ENCODE measurements around the gene APOC3. TPM values are rescaled to one million over a fixed set of nuclear protein-coding genes. Genes with fewer than 3 reads are reported as not detected.

APOC3 gene
- total and polyA plus RNA-seq, 2 of the 4 experiments (the other 2 are of a cell fraction), result not detected

DNA sequence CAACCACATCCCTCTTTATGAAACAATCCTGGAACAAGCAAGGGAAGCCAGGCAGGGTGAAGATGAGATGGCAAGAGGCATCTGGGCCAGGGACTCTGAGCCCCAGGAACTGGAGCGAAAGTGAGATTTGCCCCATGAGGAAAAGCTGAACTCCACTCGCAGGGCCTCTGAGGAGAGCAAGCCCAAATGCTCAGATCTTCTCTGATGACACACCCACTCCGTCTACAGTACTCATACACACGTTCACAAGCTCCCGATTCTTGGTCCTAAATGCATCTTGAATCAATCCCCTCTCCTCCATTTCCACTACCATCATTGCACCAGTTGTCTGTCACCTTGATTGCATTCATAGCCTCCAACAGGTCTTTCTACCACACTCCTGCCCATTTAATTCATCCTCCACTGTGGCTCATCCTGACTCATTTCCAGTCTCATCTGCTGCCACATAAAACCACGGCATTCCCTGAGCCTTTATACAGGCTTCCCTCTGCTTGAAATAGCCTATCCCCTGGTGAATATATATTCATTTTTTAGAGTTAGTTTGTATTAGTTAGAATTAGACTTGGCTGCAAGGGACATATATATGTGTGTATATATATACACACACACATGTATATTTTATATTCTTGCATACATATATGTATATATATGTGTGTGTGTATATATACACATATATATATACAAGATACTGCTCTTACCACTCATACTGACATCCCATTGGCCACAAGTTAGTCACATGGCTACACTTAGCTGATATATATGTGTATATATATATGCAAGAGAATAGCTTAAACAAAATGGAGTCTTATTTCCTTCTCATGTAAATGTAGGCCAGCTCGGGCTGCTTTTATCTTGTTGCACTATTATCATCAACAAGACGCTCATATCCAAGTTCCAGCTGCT is 36.6 kb upstream of the APOC3 start:
- H3K4ac ChIP-seq (ENCODE audit: low read depth, low read length), result no peak overlapping the region
- no peaks in the 10 kb centered on the region for H3K9me3 ChIP-seq (ENCODE audit: control insufficient read depth, insufficient read depth, low read length)
- H3K14ac ChIP-seq (replicated peaks; ENCODE audit: low read depth, low read length), result no peak overlapping the region
- CTCF ChIA-PET, result interaction anchor here (0.9 to 1.7 kb wide), 2 partner anchors 43 to 313 kb away, joined by 3 to 6 read pairs; no protein-coding TSS in a partner anchor
- no TSS peak for BruUV-seq (replicated peaks)
- H3K9me1 ChIP-seq (ENCODE audit: insufficient read depth, low read length), result peaks cover 10% of the 10 kb centered on the region
- in situ Hi-C loops (cut with MboI; ENCODE audit: low sequenced_read_pairs) (loop anchor here (5.0 kb wide), 1 partner anchor 309 kb away; no protein-coding TSS in a partner anchor), dilution Hi-C loops (cut with HindIII; ENCODE audit: low sequenced_read_pairs, unreplicated experiment) (no loop called here), intact Hi-C loops (cut with micrococcal nuclease) (loop anchor here (1.0 to 5.0 kb wide), 2 partner anchors 79 to 433 kb away; no protein-coding TSS in a partner anchor)
- H3K27me3 ChIP-seq (ENCODE audit: control insufficient read depth, insufficient read depth, low read length), result no peaks in the 10 kb centered on the region
- H3K23ac ChIP-seq (ENCODE audit: low read depth, low read length), result no peak overlapping the region
- H2BK5ac ChIP-seq (ENCODE audit: low read depth, low read length, poor library complexity, severe bottlenecking), result no peak overlapping the region
- no peaks in the 10 kb centered on the region for H3K36me3 ChIP-seq (ENCODE audit: control insufficient read depth, insufficient read depth, low read length)
- no peak for TF ChIP-seq MAZ (IDR thresholded peaks at IDR 0.05; ENCODE audit: borderline replicate concordance, low read depth, low read length)
- no peak for TF ChIP-seq CHD1 (IDR thresholded peaks at IDR 0.05; ENCODE audit: low read depth, low read length)
- no peak for TF ChIP-seq CEBPB (IDR thresholded peaks at IDR 0.05; ENCODE audit: low read depth, low read length)
- ATAC-seq (ENCODE audit: low read depth), result peak; percentile 21; the same call in 1 of the 2 replicates
- H3K79me1 ChIP-seq (ENCODE audit: low read depth in 1 of 2, low read length in 2 of 2), result peaks cover 3 to 7% of the 10 kb centered on the region in 2 experiments; a peak in 3 of 4 replicates
- peaks cover 4% of the 10 kb centered on the region for H3K4me1 ChIP-seq (ENCODE audit: control insufficient read depth, insufficient read depth, low read length)
- no peak overlapping the region for H2BK20ac ChIP-seq (ENCODE audit: low read depth, low read length)
- H4K20me1 ChIP-seq (ENCODE audit: insufficient read depth, low read length), result no peaks in the 10 kb centered on the region
- WGBS, 2 experiments (ENCODE audit: extremely low coverage in 2 of 2, insufficient read length in 1 of 2), result 93% methylated on average over 3 of the region's 8 CpGs; no CpG with 5 or more reads in 1 of the 2 experiments
- no peak overlapping the region for H3K18ac ChIP-seq (ENCODE audit: low read depth, low read length)
- peak overlapping the region; percentile 85 for H2AFZ ChIP-seq (replicated peaks; ENCODE audit: low read length, poor library complexity)
- DNase-seq, result peak; percentile 73
- no peak overlapping the region for H3K4me3 ChIP-seq (ENCODE audit: insufficient read depth, low read depth, low read length)
- peak overlapping the region in 1 of 2 experiments; percentile 82; a peak in 2 of 4 replicates for H4K8ac ChIP-seq (ENCODE audit: low read depth in 2 of 2, low read length in 2 of 2)
- POLR2A ChIA-PET (ENCODE audit: unreplicated experiment), result interaction anchor here (0.7 kb wide), 1 partner anchor 43 kb away, joined by 3 read pairs; no protein-coding TSS in a partner anchor
- no peak overlapping the region for H3K27ac ChIP-seq (ENCODE audit: insufficient read depth, low read length)
- H2BK120ac ChIP-seq (ENCODE audit: low read depth, low read length), result no peak overlapping the region
- H3K9ac ChIP-seq (ENCODE audit: low read depth, low read length), result no peak overlapping the region
- H4K91ac ChIP-seq (ENCODE audit: insufficient read depth, low read depth, low read length), result peak overlapping the region; percentile 13; the same call in 1 of the 2 replicates
- H3K4me2 ChIP-seq (ENCODE audit: low read depth, low read length), result no peak overlapping the region
- H2AK9ac ChIP-seq (replicated peaks; ENCODE audit: low read depth, low read length, poor library complexity), result no peak overlapping the region
- H3K56ac ChIP-seq (ENCODE audit: extremely low read depth, insufficient read depth, low read length), result no peak overlapping the region
- H2BK15ac ChIP-seq (ENCODE audit: low read depth, low read length), result no peak overlapping the region; the same call in 2 of the 3 replicates
- peak overlapping the region; percentile 40; the same call in 1 of the 2 replicates for H2AK5ac ChIP-seq (ENCODE audit: low read depth, low read length)
- peak overlapping the region; percentile 9; the same call in 1 of the 2 replicates for H4K5ac ChIP-seq (ENCODE audit: low read depth, low read length)
